HepG2 (cell line): Measurements from ENCODE around the gene ORC4.

Source experiments
- GABPA ChIP-seq, 2 experiments: IDR thresholded peaks; 2 replicates each; pipeline ENCODE4 v1.6.1; 2011 to 2016; ENCODE audit warnings: low read depth in 2 of 2, low read length in 1 of 2, missing biosample characterization in 1 of 2, missing genetic modification characterization in 1 of 2
- JUN ChIP-seq: sonication (generic); formaldehyde crosslinking; IDR thresholded peaks from 2 replicates; pipeline ENCODE4 v1.4.0; 2020; ENCODE audit warnings: mild to moderate bottlenecking, missing genetic modification reagents
- KLF12 ChIP-seq: sonication (generic); formaldehyde crosslinking; IDR thresholded peaks from 2 replicates; pipeline ENCODE4 v1.4.0; 2020; ENCODE audit warnings: missing genetic modification reagents, borderline replicate concordance
- NCOR1 ChIP-seq: fragments of 200-600 bp; sonication (generic); IDR thresholded peaks from 2 replicates; pipeline ENCODE4 v1.7.0; 2017; ENCODE audit warnings: antibody characterized with exemption, low read length, borderline replicate concordance
- PCBP1 ChIP-seq: fragments of 200-400 bp; formaldehyde crosslinking; IDR thresholded peaks from 2 replicates; pipeline ENCODE4 v1.6.1; 2017; ENCODE audit warnings: mild to moderate bottlenecking, low read depth, low read length, borderline replicate concordance
- SMAD9 ChIP-seq: sonication (generic); formaldehyde crosslinking; IDR thresholded peaks from 2 replicates; pipeline ENCODE4 v1.5.1; 2020; ENCODE audit warnings: mild to moderate bottlenecking, missing genetic modification reagents
- TEAD3 ChIP-seq: optimal IDR thresholded peaks from 2 replicates; pipeline ENCODE3; 2016; ENCODE audit warnings: borderline replicate concordance
- ZNF207 ChIP-seq: fragments of 450-650 bp; IDR thresholded peaks from 2 replicates; pipeline ENCODE4 v1.6.1; 2016; ENCODE audit warnings: antibody characterized with exemption, borderline replicate concordance
- ZNF691 ChIP-seq: sonication (generic); formaldehyde crosslinking; IDR thresholded peaks from 2 replicates; pipeline ENCODE4 v1.4.0; 2020; ENCODE audit warnings: missing genetic modification reagents, low read depth, mild to moderate bottlenecking, borderline replicate concordance
- ZNF775 ChIP-seq: sonication (generic); formaldehyde crosslinking; IDR thresholded peaks from 2 replicates; pipeline ENCODE4 v1.4.0; 2020; ENCODE audit warnings: missing genetic modification reagents, mild to moderate bottlenecking, moderate library complexity, borderline replicate concordance
- ZSCAN12 ChIP-seq: sonication (generic); formaldehyde crosslinking; IDR thresholded peaks from 2 replicates; pipeline ENCODE4 v1.9.0; 2021; ENCODE audit warnings: mild to moderate bottlenecking, missing genetic modification reagents
- TF ChIP-seq, protein P1 (sequence below): sonication (generic); formaldehyde crosslinking; IDR thresholded peaks from 2 replicates; pipeline ENCODE4 v1.5.0; 2020; ENCODE audit warnings: mild to moderate bottlenecking, missing genetic modification reagents, moderate library complexity

GRCh38 chr2:147909178-147909577 lies 111.4 kb downstream of the ORC4 start:
- TF ChIP-seq SMAD9 (no peak), JUN (CRISPR knock-in tag) (no peak), ZSCAN12 (CRISPR knock-in tag) (no peak), TEAD3 (CRISPR knock-in tag) (no peak), NCOR1 (no peak), KLF12 (CRISPR knock-in tag) (no peak), ZNF775 (CRISPR knock-in tag) (no peak), ZNF691 (CRISPR knock-in tag) (no peak), ZNF207 (no peak), GABPA (IDR thresholded peaks at IDR 0.05; ENCODE audit: low read depth, low read length) (no peak), GABPA (CRISPR knock-in tag; IDR thresholded peaks at IDR 0.05; ENCODE audit: low read depth) (no peak), PCBP1 (no peak)
- TF ChIP-seq, protein P1, sequence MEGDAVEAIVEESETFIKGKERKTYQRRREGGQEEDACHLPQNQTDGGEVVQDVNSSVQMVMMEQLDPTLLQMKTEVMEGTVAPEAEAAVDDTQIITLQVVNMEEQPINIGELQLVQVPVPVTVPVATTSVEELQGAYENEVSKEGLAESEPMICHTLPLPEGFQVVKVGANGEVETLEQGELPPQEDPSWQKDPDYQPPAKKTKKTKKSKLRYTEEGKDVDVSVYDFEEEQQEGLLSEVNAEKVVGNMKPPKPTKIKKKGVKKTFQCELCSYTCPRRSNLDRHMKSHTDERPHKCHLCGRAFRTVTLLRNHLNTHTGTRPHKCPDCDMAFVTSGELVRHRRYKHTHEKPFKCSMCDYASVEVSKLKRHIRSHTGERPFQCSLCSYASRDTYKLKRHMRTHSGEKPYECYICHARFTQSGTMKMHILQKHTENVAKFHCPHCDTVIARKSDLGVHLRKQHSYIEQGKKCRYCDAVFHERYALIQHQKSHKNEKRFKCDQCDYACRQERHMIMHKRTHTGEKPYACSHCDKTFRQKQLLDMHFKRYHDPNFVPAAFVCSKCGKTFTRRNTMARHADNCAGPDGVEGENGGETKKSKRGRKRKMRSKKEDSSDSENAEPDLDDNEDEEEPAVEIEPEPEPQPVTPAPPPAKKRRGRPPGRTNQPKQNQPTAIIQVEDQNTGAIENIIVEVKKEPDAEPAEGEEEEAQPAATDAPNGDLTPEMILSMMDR = no peak
